HG02840 (cell line): Measurements from ENCODE around the gene ARMC6.
"Not testable (repeated sequence)": the region's sequence is repeated elsewhere in the genome, so short reads cannot be mapped to it uniquely, and the experiment has no call there.

Experiments used
- ATAC-seq: cut with Tn5 transposase; IDR thresholded peaks from one replicate; pipeline ENCODE4 v1.9.1; 2021; ENCODE audit warnings: mild to moderate bottlenecking, moderate library complexity, moderate number of reproducible peaks; ENCODE audit not compliant: unreplicated experiment, low FRiP score

Gene ARMC6

DNA sequence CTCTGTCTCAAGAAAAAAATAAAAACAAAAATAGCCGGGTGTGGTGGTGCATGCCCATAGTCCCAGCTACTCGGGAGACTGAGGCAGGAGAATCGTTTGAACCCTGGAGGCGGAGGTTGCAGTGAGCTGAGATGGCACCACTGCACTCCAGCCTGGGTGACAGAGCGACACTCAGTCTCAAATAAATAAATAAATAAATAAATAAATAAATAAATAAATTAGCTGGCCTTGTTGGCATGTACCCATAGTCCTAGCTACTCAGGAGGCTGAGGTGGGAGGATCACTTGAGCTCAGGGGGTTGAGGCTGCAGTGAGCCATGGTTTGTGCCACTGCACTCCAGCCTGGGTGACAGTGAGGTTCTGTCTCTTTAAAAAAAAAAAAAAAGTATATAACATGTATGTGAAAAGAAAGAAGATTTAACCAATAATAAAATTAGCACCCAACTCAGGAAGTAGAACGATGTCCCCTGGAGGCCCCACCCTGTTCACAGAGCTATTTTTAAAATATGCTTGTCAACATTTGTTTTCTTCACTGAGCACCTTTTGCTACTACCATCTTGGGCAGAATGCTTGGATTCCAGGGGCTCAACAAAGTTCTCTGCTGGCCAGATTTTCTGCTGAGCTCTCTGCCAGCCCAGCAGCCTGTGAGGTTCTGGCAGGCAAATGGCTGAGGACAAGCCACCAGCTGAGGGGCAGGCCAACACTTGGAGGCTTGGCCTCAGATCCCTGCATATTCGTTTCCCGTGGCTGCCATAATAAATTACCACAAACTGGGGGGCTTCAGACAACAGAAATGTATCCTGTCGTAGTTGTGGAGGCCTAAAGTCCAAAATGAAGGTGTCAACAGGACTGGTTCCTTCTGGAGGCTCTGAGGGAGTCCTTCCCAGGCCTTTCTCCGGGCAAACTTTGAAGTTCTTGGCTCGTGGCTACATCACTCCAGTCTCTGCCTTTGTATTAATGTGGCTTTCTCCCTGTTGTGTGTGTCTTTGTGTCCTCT lies 35.6 kb downstream of the ARMC6 start:
- ATAC-seq, result no peak

GRCh38 chr19:19071897-19072296 lies 38.5 kb downstream of the ARMC6 start:
- ATAC-seq, result no peak

GRCh38 chr19:19074196-19074882 lies 40.9 kb downstream of the ARMC6 start:
- no peak for ATAC-seq

DNA sequence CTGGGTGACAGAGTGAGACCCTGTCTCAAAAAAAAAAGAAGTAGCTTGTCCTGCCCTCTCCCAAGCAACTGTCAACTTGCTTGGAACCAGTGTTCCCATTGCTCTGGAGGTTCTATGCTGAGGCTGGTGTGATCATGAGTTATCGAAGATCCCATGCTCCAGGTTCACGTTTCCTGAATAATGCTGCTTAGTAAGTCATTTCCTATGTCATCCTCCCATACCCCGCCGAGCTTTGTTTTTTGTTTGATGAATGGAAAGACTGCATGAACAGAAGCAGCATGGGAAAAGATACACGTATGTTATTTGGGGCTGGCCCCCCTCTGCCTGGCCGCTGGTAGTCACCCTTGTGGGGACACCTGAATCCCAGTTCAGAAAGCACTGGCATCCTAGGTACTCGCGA lies 41.7 kb downstream of the ARMC6 start:
- no peak for ATAC-seq

DNA sequence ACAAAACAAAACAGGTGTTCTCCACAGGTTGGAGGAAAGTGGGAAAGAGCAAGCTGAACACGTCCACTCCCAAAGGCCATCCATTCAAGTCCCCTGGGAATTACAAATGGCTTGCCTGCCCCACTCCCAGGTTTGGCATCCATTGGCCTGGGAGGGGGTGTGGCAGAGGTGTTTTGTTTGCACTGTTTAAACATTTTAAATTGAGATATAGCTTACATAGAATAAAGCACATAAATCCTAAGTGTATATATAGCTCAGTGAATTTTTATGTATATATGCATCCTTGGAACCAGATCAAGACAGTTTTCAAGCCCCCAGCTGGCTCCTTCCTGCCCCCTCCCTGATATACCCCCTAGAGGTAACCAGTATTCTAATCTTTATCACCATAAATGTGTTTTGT lies 43.1 kb downstream of the ARMC6 start:
- no peak for ATAC-seq

DNA sequence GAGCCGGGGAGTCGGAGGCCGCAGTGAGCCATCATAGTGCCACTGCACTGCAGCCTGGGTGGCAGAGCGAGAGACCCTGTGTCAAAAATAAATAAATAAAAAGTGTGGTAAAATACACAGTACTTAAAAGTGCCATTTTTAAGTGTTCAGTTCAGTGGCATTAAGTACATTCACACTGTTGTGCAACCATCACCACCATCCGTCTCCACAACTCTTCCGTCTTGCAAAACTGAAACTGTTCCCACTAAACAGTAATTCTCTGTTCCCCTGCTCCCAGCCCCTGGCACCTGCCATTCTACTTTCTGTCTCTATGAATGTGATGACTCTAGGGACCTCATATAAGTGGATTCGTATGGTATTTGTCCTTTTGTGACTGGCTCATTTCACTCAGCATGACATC lies 43.7 kb downstream of the ARMC6 start:
- no peak for ATAC-seq

- ATAC-seq, result no peak
Observed at GRCh38 chr19:19078801-19079200, 45.4 kb downstream of the ARMC6 start.

DNA sequence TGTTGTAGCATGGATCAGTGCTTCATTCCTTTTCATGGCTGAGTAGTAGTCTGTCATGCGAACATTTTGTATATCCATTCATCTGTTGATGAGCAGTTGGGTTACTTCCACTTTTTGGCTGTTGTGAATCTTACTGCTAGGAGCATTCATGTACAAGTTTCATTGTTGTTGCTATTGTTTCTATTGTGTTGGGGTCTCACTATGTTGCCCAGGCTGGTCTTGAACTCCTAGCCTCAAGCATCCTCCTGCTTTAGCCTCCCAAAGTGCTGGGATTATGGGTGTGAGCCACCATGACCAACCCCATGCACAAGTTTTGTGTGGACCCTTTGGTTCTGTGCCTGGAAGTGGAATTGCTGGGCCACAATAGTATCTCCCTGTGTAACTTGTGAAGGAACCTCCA lies 46.2 kb downstream of the ARMC6 start:
- no peak for ATAC-seq

DNA sequence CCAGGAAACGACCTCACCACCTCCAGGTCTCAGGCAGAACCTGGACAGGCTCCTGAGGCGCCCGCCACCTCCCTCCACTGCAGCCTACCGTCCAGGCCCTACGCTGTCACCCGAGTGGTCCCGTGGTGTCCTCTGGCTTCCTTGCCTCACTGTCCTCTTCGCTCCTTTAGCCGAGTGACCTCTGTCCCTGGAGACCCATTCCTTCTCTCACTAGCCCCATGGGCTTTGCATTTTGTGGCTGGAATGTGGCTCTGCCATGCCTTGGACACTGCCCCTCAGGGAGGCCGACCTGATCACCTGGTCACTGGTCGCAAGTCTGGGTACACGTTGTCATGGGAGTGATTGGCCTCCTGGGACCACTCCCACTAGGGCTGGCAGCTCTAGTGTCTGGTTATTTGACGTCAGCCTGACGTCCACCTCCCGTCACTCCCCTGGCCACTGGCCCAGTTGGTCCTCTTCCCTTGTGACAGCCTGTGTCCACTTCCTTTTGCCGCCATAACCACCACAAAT lies 48.3 kb downstream of the ARMC6 start:
- ATAC-seq, result no peak

- no peak for ATAC-seq
Observed at GRCh38 chr19:19083413-19084178, 50.2 kb downstream of the ARMC6 start.

- ATAC-seq, result no peak
Observed at GRCh38 chr19:19087676-19088075, 54.3 kb downstream of the ARMC6 start.

DNA sequence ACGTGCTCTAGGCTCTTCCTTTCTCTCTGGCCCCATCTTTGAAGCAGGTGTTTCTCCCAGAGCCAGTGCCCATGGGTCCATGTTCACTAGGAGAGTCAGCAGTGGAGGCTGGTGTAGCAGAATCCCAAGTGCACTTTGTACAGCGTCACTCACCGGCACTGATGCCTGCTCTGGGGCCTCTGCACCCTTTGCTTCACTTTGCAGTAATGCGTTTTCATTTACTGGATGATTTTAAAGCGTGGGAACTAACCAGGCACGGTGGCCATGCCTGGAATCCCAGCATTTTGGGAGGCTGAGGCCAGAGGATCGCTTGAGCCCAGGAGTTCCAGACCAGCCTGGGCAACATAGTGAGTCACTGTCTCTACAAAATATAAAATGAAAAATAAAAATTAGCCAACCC lies 61.1 kb downstream of the ARMC6 start:
- ATAC-seq, result no peak

DNA sequence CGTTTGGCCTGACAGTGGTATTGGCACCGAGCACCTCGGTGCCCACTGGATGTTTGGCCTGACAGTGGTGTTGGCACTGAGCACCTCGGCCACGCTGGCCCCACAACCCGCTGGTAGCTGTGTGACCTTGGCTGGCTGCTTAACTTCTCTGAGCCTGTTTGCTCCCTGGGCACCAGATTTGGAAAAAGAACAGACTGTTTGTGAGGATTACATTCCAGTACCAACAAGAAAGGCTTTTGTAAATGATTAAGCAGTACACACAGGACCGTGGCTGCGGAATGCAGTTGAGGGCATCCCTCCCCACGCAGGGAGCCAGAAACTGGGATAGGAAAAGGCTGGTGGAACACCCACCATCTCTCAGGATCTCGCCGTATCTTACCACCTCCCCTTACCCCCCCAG lies 62.3 kb downstream of the ARMC6 start:
- no peak for ATAC-seq

DNA sequence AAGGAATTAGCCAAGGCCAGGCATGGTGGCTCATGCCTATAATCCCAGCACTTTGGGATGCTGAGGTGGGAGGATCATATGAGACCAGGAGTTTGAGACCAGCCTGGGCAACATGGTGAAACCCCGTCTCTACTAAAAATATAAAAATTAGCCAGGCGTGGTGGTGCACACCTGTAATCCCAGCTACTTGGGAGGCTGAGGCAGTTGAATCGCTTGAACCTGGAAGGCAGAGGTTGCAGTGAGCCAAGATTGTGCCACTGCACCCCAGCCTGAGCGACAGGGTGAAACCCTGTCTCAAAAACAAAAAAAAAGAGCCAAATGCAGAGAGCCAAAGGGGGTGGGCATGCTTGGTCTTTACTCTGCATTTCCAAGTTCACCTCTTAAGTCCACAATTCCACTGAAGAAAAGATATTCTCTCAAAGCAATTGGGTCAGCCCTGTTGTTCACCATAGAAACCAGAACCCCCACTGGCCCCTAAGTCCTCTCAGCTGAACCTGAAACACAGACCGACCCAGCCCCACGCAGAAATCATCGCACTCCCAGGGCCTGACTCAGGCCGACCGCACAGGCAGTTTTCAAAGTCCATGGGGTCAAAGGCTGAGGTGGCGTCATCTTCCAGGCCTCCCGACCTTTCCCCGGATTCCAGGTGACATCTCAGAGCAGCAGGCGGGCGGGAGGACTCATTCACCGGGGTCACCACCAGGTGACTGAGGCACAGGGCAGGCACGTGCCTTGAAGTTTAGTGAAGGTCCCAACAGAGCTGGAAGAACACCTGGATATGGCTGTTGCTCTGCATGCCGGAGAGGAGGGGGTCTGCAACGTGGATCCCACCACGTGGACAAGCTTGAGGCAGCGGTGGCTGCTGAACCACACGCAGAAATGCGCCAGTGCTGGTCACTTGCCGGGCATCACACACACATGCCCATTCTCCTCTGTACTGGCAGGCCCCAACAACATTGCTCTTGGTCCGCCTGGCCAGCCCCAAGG lies 63.5 kb downstream of the ARMC6 start:
- ATAC-seq, result no peak

GRCh38 chr19:19098084-19098702 lies 64.8 kb downstream of the ARMC6 start:
- no peak for ATAC-seq

- ATAC-seq, result no peak
Observed at GRCh38 chr19:19098703-19099632, 65.6 kb downstream of the ARMC6 start.

- ATAC-seq, result no peak
Observed at GRCh38 chr19:19101540-19101939, 68.1 kb downstream of the ARMC6 start.

- not testable (repeated sequence) for ATAC-seq
Observed at GRCh38 chr19:19102566-19102965, 69.2 kb downstream of the ARMC6 start.
